HG03460 (cell line): ENCODE data around the gene POLR1G.

Experiments used
- ATAC-seq: cut with Tn5 transposase; IDR thresholded peaks from one replicate; pipeline ENCODE4 v1.9.1; 2021; ENCODE audit not compliant: unreplicated experiment

The POLR1G gene

GRCh38 chr19:45443462-45444317 lies 37.2 kb downstream of the POLR1G start:
- ATAC-seq, result no peak

GRCh38 chr19:45444318-45445041 lies 38.0 kb downstream of the POLR1G start:
- ATAC-seq, result peak; percentile 33

GRCh38 chr19:45445139-45445538 lies 38.7 kb downstream of the POLR1G start:
- ATAC-seq, result no peak

GRCh38 chr19:45446295-45446694 lies 39.9 kb downstream of the POLR1G start:
- no peak for ATAC-seq

DNA sequence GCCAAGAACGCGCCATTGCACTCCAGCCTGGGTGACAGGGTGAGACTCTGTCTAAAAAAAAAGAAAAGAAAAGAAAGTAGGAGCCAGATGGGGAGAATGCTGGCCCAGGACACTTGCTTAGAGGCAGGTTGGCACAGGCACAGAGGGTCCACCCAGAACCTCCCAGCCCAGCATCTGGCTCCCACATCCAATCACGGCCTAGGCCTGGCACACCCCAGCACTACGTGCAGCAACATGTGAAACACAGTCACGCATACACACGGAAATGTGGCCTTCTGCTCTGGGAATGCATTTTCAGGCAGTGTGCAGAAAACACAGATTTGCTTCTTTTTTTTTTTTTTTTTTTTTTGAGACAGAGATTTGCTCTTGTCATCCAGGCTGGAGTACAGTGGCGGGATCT lies 40.5 kb downstream of the POLR1G start:
- ATAC-seq, result no peak

GRCh38 chr19:45448425-45448756 lies 41.9 kb downstream of the POLR1G start:
- no peak for ATAC-seq

DNA sequence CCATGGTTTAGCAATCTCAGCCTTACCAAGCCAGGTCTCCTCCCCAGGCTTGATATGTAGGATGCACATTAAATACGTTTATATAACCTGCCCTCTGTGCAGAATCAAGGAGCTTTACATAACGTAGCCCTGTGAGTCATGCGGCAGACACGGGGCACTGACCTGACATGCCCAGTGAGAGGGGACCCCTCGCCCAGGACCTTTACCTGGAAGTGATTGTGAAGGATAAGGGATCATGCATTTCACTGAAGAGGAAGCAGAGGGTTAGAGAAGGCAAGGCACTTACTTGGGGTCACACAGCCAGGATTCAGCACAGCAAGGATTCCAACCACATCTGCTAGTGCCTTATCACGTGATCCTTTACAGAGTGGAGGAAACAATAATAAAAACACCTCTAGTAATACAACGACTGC lies 42.4 kb downstream of the POLR1G start:
- ATAC-seq, result no peak

GRCh38 chr19:45450012-45450333 lies 43.5 kb downstream of the POLR1G start:
- no peak for ATAC-seq

DNA sequence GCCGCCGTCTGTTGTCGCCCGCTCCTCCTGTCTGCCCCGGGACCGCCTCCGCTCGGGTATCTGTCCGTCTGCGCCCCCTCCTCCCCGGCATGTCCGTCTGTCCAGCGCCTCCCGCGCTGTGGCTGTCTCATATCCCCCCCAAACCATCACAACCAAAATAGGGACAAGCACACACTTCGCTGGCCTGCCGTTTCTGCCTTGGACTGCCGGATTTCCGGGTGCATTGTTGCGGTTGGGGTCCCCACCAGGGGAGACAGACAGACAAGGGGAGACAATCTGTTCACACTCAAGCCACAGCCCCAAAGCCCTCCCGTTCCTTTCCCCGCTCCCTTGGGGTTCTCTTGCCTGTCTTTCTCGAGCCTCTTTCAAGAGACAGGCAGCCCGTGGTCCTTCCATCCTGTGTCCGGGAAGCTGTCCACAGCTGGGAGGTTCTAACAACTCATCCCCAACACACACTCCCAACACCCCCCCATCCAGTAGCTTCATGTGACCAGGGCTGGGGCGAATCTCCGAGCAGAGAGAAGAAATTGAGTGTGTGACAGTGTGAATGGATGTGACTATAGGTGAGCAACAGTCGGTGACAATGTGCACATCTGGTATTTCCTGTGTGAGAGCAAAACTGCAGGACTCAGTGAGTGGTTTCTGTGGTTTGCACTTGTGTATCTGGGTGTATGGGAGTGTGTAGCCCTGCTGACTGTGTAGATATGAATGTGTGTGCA lies 44.8 kb downstream of the POLR1G start:
- ATAC-seq, result peak; percentile 11

DNA sequence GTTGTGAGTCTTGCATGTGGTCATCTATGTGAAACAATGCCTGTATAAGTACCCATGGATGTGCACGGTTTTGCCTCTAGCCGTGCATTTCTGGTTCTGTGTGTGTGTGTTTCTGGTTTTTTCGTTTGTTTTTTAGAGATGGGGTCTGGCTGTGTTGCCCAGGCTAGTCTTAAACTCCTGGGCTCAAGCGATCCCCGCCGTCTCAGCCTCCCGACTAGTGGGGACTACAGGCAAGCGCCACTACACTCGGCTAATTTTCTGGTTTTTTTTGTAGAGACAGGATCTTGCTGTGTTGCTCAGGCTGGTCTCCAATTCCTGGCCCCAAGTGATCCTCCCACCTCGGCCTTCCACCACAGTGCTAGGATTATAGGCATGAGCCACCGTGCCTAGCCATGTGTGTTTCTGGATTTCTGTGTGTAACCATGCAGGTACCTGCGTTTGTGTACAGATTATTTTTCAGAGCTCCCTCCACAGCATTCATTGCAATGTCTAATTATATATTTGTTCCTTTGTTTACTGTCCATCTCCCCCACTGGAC lies 45.5 kb downstream of the POLR1G start:
- no peak for ATAC-seq

DNA sequence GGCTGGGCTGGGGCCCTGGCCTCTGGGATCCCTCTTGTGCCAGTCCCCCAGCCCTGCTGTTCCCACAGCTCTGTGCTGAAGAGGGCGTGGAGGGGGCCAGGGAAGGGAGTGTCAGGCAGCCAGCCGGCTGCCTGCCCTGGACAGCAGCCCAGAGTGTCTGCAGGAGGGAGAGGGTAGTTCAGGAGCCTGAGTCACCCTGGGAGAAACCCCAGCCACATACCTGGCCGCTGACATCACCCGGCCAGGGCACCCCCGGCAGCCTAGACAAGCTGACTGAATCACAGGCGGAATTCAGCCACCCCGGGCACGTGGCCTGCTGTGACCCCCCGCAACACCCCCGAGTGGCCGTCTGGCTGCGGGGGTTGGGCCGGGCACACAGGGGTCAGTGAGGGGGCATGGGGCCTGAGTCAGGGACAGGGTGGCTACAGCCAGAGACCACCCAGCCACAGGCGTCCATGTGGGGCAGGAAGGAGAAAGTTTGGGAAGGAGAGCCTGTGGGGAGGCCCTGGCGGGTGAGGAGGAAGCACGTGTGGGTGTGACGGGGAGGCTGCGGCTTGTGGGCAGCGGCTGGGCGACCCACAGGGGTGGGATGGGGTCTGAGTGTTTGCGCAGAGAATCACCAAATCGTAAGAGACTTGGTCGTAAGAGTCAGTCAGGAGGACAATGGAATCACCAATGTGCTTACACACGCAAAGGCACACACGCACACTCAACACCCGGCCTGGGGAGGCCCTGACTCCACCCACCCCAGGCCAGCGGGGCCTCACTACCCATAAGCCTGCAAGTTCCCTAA lies 49.5 kb downstream of the POLR1G start:
- ATAC-seq, result no peak

- ATAC-seq, result no peak
Measured at GRCh38 chr19:45456500-45456815, 50.0 kb downstream of the POLR1G start.

- no peak for ATAC-seq
Measured at GRCh38 chr19:45457776-45458175, 51.3 kb downstream of the POLR1G start.
